IMR-90 (cell line): ENCODE data around the gene PTCH1. TPM values are rescaled to one million over a fixed set of nuclear protein-coding genes. Genes with fewer than 3 reads are reported as not detected.

Experiments
- ATAC-seq: fragments of 200-7000 bp; cut with Tn5 transposase; 2 replicates; pipeline ENCODE4 v1.9.1; 2020; ENCODE audit warnings: low read depth, mild to moderate bottlenecking, moderate library complexity
- BruUV-seq: library from RNA; stranded (reverse); fragments of 400-500 nt; replicated peaks from 2 replicates; lab custom pipeline; 2021; lab: Mats Ljungman, UMichigan
- CTCF ChIA-PET: fragments of 300-600 bp; formaldehyde crosslinking; extraction: SDS; loops from one replicate; lab custom pipeline; 2021; ENCODE audit warnings: antibody characterized with exemption; lab: Yijun Ruan, JAX
- POLR2A ChIA-PET: fragments of 300-600 bp; sonication (Branson Sonifier 250); formaldehyde crosslinking; loops from one replicate; lab custom pipeline; 2022; ENCODE audit warnings: antibody characterized with exemption; ENCODE audit not compliant: unreplicated experiment; lab: Charles Lee
- DNase-seq: peaks from one replicate; pipeline ENCODE4 v3.0.0; 2013
- H2AFZ ChIP-seq: replicated peaks from 2 replicates; pipeline ENCODE3; 2013; ENCODE audit warnings: low read length, mild to moderate bottlenecking; ENCODE audit not compliant: poor library complexity
- H2AK5ac ChIP-seq: 2 replicates; pipeline ENCODE4 v1.6.1; 2013; ENCODE audit warnings: low read depth, low read length, inconsistent platforms
- H2AK9ac ChIP-seq: replicated peaks from 2 replicates; pipeline ENCODE3; 2013; ENCODE audit warnings: mild to moderate bottlenecking, low read depth, low read length, moderate library complexity; ENCODE audit not compliant: poor library complexity
- H2BK120ac ChIP-seq: 2 replicates; pipeline ENCODE4 v1.6.1; 2013; ENCODE audit warnings: low read depth, low read length, inconsistent platforms
- H2BK15ac ChIP-seq: 3 replicates; pipeline ENCODE4 v1.6.1; 2013; ENCODE audit warnings: low read depth, low read length, inconsistent platforms
- H2BK20ac ChIP-seq: 2 replicates; pipeline ENCODE4 v1.6.1; 2013; ENCODE audit warnings: low read depth, mild to moderate bottlenecking, inconsistent platforms, low read length, moderate library complexity
- H2BK5ac ChIP-seq: 2 replicates; pipeline ENCODE4 v1.6.1; 2013; ENCODE audit warnings: mild to moderate bottlenecking, low read depth, low read length, inconsistent platforms; ENCODE audit not compliant: poor library complexity, severe bottlenecking
- H3K14ac ChIP-seq: replicated peaks from 2 replicates; pipeline ENCODE4 v1.6.1; 2013; ENCODE audit warnings: low read depth, low read length, inconsistent platforms
- H3K18ac ChIP-seq: 2 replicates; pipeline ENCODE4 v1.6.1; 2013; ENCODE audit warnings: low read depth, low read length, control low read depth
- H3K23ac ChIP-seq: 2 replicates; pipeline ENCODE4 v1.6.1; 2013; ENCODE audit warnings: low read depth, low read length, inconsistent platforms
- H3K27ac ChIP-seq: 2 replicates; pipeline ENCODE4 v1.5.1; 2013; ENCODE audit warnings: mild to moderate bottlenecking, control low read depth, low read length; ENCODE audit not compliant: insufficient read depth
- H3K27me3 ChIP-seq: 2 replicates; pipeline ENCODE4 v1.6.1; 2013; ENCODE audit warnings: low read length; ENCODE audit not compliant: control insufficient read depth, insufficient read depth
- H3K36me3 ChIP-seq: 2 replicates; pipeline ENCODE4 v1.6.1; 2013; ENCODE audit warnings: low read length, mixed read lengths; ENCODE audit not compliant: control insufficient read depth, insufficient read depth
- H3K4ac ChIP-seq: 2 replicates; pipeline ENCODE4 v1.6.1; 2013; ENCODE audit warnings: low read depth, low read length, inconsistent platforms
- H3K4me1 ChIP-seq: 2 replicates; pipeline ENCODE4 v1.6.1; 2013; ENCODE audit warnings: low read length, mixed read lengths; ENCODE audit not compliant: control insufficient read depth, insufficient read depth
- H3K4me2 ChIP-seq: 2 replicates; pipeline ENCODE4 v1.6.1; 2013; ENCODE audit warnings: low read depth, mild to moderate bottlenecking, control low read depth, low read length, moderate library complexity
- H3K4me3 ChIP-seq: 2 replicates; pipeline ENCODE4 v1.5.1; 2013; ENCODE audit warnings: low read depth, mild to moderate bottlenecking, control low read depth, low read length, moderate library complexity; ENCODE audit not compliant: insufficient read depth
- H3K56ac ChIP-seq: 2 replicates; pipeline ENCODE4 v1.6.1; 2013; ENCODE audit warnings: low read length, inconsistent platforms; ENCODE audit not compliant: insufficient read depth; ENCODE audit errors: extremely low read depth
- H3K79me1 ChIP-seq, 2 experiments: 2 replicates each; pipeline ENCODE4 v1.6.1; 2013; ENCODE audit warnings: low read length in 2 of 2, inconsistent platforms in 1 of 2, low read depth in 1 of 2
- H3K9ac ChIP-seq: 2 replicates; pipeline ENCODE4 v1.6.1; 2013; ENCODE audit warnings: low read depth, low read length, control low read depth
- H3K9me1 ChIP-seq: 2 replicates; pipeline ENCODE4 v1.6.1; 2013; ENCODE audit warnings: low read length, inconsistent platforms; ENCODE audit not compliant: insufficient read depth
- H3K9me3 ChIP-seq: 2 replicates; pipeline ENCODE4 v1.6.1; 2013; ENCODE audit warnings: low read length; ENCODE audit not compliant: control insufficient read depth, insufficient read depth
- H4K20me1 ChIP-seq: 2 replicates; pipeline ENCODE4 v1.6.1; 2013; ENCODE audit warnings: low read length, inconsistent platforms; ENCODE audit not compliant: insufficient read depth
- H4K5ac ChIP-seq: 2 replicates; pipeline ENCODE4 v1.6.1; 2013; ENCODE audit warnings: mild to moderate bottlenecking, low read depth, low read length, control low read depth
- H4K8ac ChIP-seq, 2 experiments: 2 replicates each; pipeline ENCODE4 v1.6.1; 2013; ENCODE audit warnings: low read depth in 2 of 2, low read length in 2 of 2, control low read depth in 1 of 2, inconsistent platforms in 1 of 2
- H4K91ac ChIP-seq: 2 replicates; pipeline ENCODE4 v1.6.1; 2013; ENCODE audit warnings: low read depth, low read length, inconsistent platforms; ENCODE audit not compliant: insufficient read depth
- BHLHE40 ChIP-seq: fragments of 150-350 bp; IDR thresholded peaks from 2 replicates; pipeline ENCODE4 v1.6.1; 2016; ENCODE audit warnings: mild to moderate bottlenecking, low read depth, low read length
- CEBPB ChIP-seq: IDR thresholded peaks from 2 replicates; pipeline ENCODE4 v1.6.1; 2012; ENCODE audit warnings: low read depth, low read length, improper control_type of control experiment
- CHD1 ChIP-seq: IDR thresholded peaks from 2 replicates; pipeline ENCODE4 v1.6.1; 2012; ENCODE audit warnings: low read depth, low read length, improper control_type of control experiment
- CTCF ChIP-seq: conservative IDR thresholded peaks from 2 replicates; pipeline ENCODE4 v1.5.1; 2012; ENCODE audit warnings: mild to moderate bottlenecking, low read depth, low read length, improper control_type of control experiment
- ELK1 ChIP-seq: fragments of 150-350 bp; IDR thresholded peaks from 2 replicates; pipeline ENCODE4 v1.6.1; 2016; ENCODE audit warnings: low read depth, mild to moderate bottlenecking, low read length, moderate library complexity, borderline replicate concordance
- FOS ChIP-seq: fragments of 150-350 bp; IDR thresholded peaks from 2 replicates; pipeline ENCODE4 v1.6.1; 2016; ENCODE audit warnings: low read depth, low read length
- MAFK ChIP-seq: IDR thresholded peaks from 2 replicates; pipeline ENCODE4 v1.6.1; 2012; ENCODE audit warnings: low read depth, low read length, improper control_type of control experiment
- MAZ ChIP-seq: IDR thresholded peaks from 2 replicates; pipeline ENCODE4 v1.6.1; 2012; ENCODE audit warnings: low read depth, mild to moderate bottlenecking, low read length, improper control_type of control experiment, moderate library complexity, borderline replicate concordance
- MXI1 ChIP-seq: IDR thresholded peaks from 2 replicates; pipeline ENCODE4 v1.6.1; 2012; ENCODE audit warnings: low read depth, mild to moderate bottlenecking, low read length, moderate library complexity, borderline replicate concordance
- NFE2L2 ChIP-seq: fragments of 150-350 bp; IDR thresholded peaks from 2 replicates; pipeline ENCODE4 v1.6.1; 2016; ENCODE audit warnings: low read depth, mild to moderate bottlenecking, low read length
- POLR2A ChIP-seq: IDR thresholded peaks from 2 replicates; pipeline ENCODE4 v1.6.1; 2012; ENCODE audit warnings: mild to moderate bottlenecking, low read depth, low read length
- RAD21 ChIP-seq: IDR thresholded peaks from 2 replicates; pipeline ENCODE4 v1.6.1; 2012; ENCODE audit warnings: low read length, improper control_type of control experiment
- RCOR1 ChIP-seq: IDR thresholded peaks from 2 replicates; pipeline ENCODE4 v1.6.1; 2012; ENCODE audit warnings: mild to moderate bottlenecking, low read length, improper control_type of control experiment; ENCODE audit not compliant: insufficient replicate concordance
- RFX5 ChIP-seq: IDR thresholded peaks from 2 replicates; pipeline ENCODE4 v1.8.0; 2012; ENCODE audit warnings: low read depth, mild to moderate bottlenecking, low read length, moderate library complexity
- SMC3 ChIP-seq: fragments of 150-350 bp; IDR thresholded peaks from 2 replicates; pipeline ENCODE4 v1.6.1; 2016; ENCODE audit warnings: low read depth, mild to moderate bottlenecking, antibody characterized with exemption, low read length, moderate library complexity
- USF2 ChIP-seq: fragments of 150-350 bp; IDR thresholded peaks from 2 replicates; pipeline ENCODE4 v1.6.1; 2017; ENCODE audit warnings: mild to moderate bottlenecking, antibody characterized with exemption, low read length, low read depth
- WGBS, 2 experiments: methylation state at CpG; one replicate each; pipeline versions ENCODE4 v1.1.5 to v1.1.7; 2013; ENCODE audit warnings: missing lambda C conversion rate in 2 of 2; ENCODE audit not compliant: insufficient read length in 1 of 2; ENCODE audit errors: extremely low coverage in 2 of 2; 5-methylcytosine and 5-hydroxymethylcytosine counted together
- dilution Hi-C: fragments of 300-500 bp; cut with HindIII; formaldehyde crosslinking; loops from one replicate; pipeline ENCODE4 v1.14.3; 2018; ENCODE audit warnings: low sequenced_read_pairs; ENCODE audit not compliant: unreplicated experiment
- in situ Hi-C: fragments of 300-500 bp; cut with MboI; formaldehyde crosslinking; loops from 3 replicates; pipeline ENCODE4 v1.14.3; 2019; ENCODE audit warnings: low sequenced_read_pairs, inconsistent platforms, mixed read lengths
- intact Hi-C: fragments of 100-400 bp; cut with micrococcal nuclease; formaldehyde crosslinking; loops from 2 replicates; pipeline ENCODE4 v1.10.0; 2022
- polyA plus RNA-seq, 3 experiments: library from polyadenylated mRNA; depleted of rRNA; stranded (reverse); fragments of >200 nt; gene quantifications; 2 replicates each; pipeline ENCODE4 v1.2.3, GENCODE V29; 2012; ENCODE audit warnings: low replicate concordance in 1 of 3
- total RNA-seq: library from RNA; depleted of rRNA; stranded (reverse); fragments of >200 nt; gene quantifications from 2 replicates; pipeline ENCODE4 v1.2.3, GENCODE V29; 2012

PTCH1 gene
- total and polyA plus RNA-seq, 2 of the 4 experiments (the other 2 are of a cell fraction) = 4.1 to 5.0 TPM

- ChIA-PET POLR2A (no interaction called here), CTCF (no interaction called here)
- no TSS peak for BruUV-seq
- no peak overlapping the region for H3K9ac ChIP-seq
- no peak overlapping the region for H2AK9ac ChIP-seq
- H3K27ac ChIP-seq = no peak overlapping the region
- H4K5ac ChIP-seq = no peak overlapping the region
- ATAC-seq = no peak
- H3K14ac ChIP-seq = no peak overlapping the region
- no peaks in the 10 kb centered on the region for H4K20me1 ChIP-seq
- peaks cover 0 to 4% of the 10 kb centered on the region in 2 experiments; a peak in 1 of 4 replicates for H3K79me1 ChIP-seq
- no peaks in the 10 kb centered on the region for H3K27me3 ChIP-seq
- H3K4ac ChIP-seq = no peak overlapping the region
- no peak overlapping the region for H4K8ac ChIP-seq
- in situ Hi-C loops = no loop called here
- H3K56ac ChIP-seq = no peak overlapping the region
- no peak for DNase-seq
- H3K9me1 ChIP-seq = peaks cover 6% of the 10 kb centered on the region; the same call in 1 of the 2 replicates
- H4K91ac ChIP-seq = no peak overlapping the region
- no peak overlapping the region for H2BK20ac ChIP-seq
- TF ChIP-seq USF2 (no peak), SMC3 (no peak), RAD21 (no peak), CEBPB (no peak), POLR2A (no peak), RFX5 (no peak), MAFK (no peak), RCOR1 (no peak), CTCF (no peak), BHLHE40 (no peak), CHD1 (no peak), FOS (no peak), ELK1 (no peak), MXI1 (no peak), NFE2L2 (no peak), MAZ (no peak)
- no peak overlapping the region for H2AFZ ChIP-seq
- no peaks in the 10 kb centered on the region for H3K9me3 ChIP-seq
- intact Hi-C loops = no loop called here
- no peak overlapping the region for H2BK5ac ChIP-seq
- H2BK120ac ChIP-seq = no peak overlapping the region
- H3K36me3 ChIP-seq = peaks cover 59% of the 10 kb centered on the region
- no peaks in the 10 kb centered on the region for H3K4me1 ChIP-seq
- no peak overlapping the region for H3K4me2 ChIP-seq
- 96% methylated on average over 7 of the region's 11 CpGs; no CpG with 5 or more reads in 1 of the 2 experiments for WGBS, 2 experiments
- no peak overlapping the region for H2AK5ac ChIP-seq
- dilution Hi-C loops = no loop called here
- no peak overlapping the region for H3K18ac ChIP-seq
- no peak overlapping the region for H2BK15ac ChIP-seq
- no peak overlapping the region for H3K23ac ChIP-seq
- H3K4me3 ChIP-seq = no peak overlapping the region
Observed at GRCh38 chr9:95477441-95477840, 39.3 kb downstream of the PTCH1 start.
